ENCODE measurements around the gene PIEZO2.

The PIEZO2 gene

DNA sequence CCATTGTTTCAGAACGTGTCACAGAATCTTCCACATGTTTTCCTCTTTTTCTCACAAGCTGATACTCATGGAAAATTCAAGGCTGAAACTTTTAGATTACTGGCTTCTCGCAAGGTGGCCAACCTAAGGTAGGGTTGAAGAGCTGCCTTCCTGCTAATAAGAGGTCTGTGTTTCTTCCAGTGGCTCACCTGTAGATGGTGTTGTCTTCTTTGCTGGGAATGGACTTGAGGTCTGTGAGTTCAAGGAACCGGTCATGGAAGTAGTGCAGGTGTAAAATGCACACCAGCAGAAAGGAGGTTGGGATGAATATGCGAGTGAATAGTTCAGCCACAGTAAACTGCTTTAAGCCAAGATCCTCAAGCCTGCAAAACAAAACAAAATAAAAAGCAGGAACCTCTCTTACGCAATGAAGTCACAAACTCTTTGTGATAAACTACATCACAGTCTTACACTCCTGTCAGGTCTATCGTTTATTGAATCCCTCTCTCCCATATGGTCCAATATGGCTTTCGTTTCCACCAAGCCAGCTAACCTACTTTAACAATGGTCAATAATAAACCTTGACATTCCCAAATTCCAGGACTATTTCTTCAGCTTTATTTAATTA is 364.7 kb downstream of the PIEZO2 start:
- no peaks in the 10 kb centered on the region for H3K27me3 ChIP-seq (ENCODE audit: control insufficient read depth, insufficient read depth, low read length)
- no peak overlapping the region for H3K27ac ChIP-seq (ENCODE audit: low read depth, low read length)
- H3K4me1 ChIP-seq (ENCODE audit: control insufficient read depth, insufficient read depth, low read length): no peaks in the 10 kb centered on the region
- no peaks in the 10 kb centered on the region for H3K36me3 ChIP-seq (ENCODE audit: control insufficient read depth, insufficient read depth, low read length)
- no peak overlapping the region for H3K4me3 ChIP-seq (ENCODE audit: low read length)
- H3K9ac ChIP-seq (ENCODE audit: low read length): no peak overlapping the region

DNA sequence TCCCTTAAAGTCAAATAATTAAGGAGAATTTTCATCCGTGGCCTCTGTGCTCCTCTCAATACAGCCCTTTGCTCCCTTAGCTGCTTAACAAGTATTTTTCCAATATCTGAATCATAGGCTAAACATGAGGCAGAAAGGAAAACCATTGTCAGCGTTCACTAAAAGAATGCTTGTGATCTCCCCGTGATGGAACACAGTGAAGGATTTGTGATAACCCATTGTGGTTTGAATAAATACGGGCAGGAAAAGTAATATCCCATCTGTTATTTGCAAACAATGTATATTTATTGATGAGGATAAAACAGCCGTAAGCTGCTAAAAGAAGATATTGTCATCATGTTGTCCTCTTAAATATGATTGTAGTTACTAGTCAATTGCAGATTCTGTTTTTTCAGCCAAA is 365.4 kb downstream of the PIEZO2 start:
- H3K9ac ChIP-seq (ENCODE audit: low read length): no peak overlapping the region
- no peaks in the 10 kb centered on the region for H3K4me1 ChIP-seq (ENCODE audit: control insufficient read depth, insufficient read depth, low read length)
- no peaks in the 10 kb centered on the region for H3K27me3 ChIP-seq (ENCODE audit: control insufficient read depth, insufficient read depth, low read length)
- H3K4me3 ChIP-seq (ENCODE audit: low read length): no peak overlapping the region
- no peaks in the 10 kb centered on the region for H3K36me3 ChIP-seq (ENCODE audit: control insufficient read depth, insufficient read depth, low read length)
- no peak overlapping the region for H3K27ac ChIP-seq (ENCODE audit: low read depth, low read length)

DNA sequence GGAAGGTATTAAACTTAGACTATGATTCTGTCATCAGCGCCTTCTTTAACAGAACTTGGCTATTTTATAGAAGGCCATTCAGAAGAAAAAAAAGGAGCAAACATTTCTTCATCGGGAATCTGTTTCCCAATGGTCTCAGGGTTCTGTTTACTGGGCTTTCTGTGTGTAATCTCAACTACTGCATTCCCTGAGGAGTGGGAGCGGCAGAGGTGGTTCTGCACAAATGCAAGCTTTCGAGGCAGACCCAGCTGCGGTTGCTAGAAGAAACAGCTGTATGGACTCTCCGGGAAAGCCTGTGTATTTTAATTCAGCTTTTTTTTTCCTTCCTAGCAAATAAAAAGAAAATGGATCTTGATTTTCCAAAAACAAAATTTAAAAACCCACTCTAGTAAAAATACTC is 372.9 kb downstream of the PIEZO2 start:
- Histone ChIP-seq H3K27me3 (ENCODE audit: control insufficient read depth, insufficient read depth, low read length) (no peaks in the 10 kb centered on the region), H3K4me1 (ENCODE audit: control insufficient read depth, insufficient read depth, low read length) (no peaks in the 10 kb centered on the region), H3K9ac (ENCODE audit: low read length) (no peak overlapping the region), H3K4me3 (ENCODE audit: low read length) (no peak overlapping the region), H3K36me3 (ENCODE audit: control insufficient read depth, insufficient read depth, low read length) (no peaks in the 10 kb centered on the region), H3K27ac (ENCODE audit: low read depth, low read length) (no peak overlapping the region)

DNA sequence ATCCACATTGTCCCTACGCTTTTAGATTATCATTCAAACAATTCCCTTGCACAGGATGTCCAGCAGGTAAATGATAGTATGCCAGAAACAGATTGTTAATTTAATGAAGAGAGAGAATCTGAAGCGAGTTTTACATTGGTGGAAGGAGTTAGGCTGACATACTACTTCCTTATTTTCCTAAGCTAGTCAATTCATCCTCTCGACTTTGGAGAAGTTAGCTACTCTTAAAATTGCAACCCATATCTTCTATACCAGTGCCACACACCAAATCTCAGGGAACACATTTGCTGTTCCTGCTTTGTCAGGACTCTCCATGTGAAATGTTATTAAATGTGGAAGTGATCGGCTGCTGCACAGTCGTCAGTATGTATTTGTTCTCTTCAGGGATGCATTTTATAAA is 374.3 kb downstream of the PIEZO2 start:
- no peak overlapping the region for H3K4me3 ChIP-seq (ENCODE audit: low read length)

DNA sequence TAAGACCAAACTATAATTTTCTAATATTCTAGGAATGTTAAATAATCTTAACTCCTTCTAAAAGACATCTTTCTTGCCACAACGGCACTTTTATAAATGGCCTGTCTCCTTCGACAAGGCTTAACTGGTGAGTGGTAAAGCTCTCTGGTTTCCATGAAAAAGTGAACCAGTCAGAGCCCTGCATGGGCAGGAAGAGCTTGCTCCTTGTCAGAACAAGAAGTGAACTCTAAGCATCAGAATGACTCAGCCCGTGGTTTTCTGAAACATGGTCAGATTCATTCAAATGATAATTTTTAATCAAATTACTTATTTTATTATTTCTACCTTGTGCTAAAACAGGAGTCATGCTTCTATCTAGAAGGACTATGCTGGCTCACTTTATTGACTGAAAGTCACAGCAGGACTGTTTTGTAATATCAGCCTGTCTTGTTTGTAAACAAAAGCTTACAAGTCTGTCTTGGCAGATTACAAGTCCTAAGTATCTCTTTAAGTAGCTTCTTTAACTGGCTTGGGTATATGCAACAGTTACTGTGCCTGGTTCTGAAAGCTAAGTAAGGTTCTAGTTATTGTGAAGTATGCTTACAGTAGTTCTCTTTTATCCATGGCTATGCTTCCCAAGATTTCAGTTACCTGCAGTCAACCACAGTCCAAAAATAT is 378.2 kb downstream of the PIEZO2 start:
- Histone ChIP-seq H3K4me3 (ENCODE audit: low read length) (no peak overlapping the region), H3K9ac (ENCODE audit: low read length) (no peak overlapping the region), H3K27ac (ENCODE audit: low read depth, low read length) (no peak overlapping the region), H3K36me3 (ENCODE audit: control insufficient read depth, insufficient read depth, low read length) (no peaks in the 10 kb centered on the region), H3K4me1 (ENCODE audit: control insufficient read depth, insufficient read depth, low read length) (no peaks in the 10 kb centered on the region), H3K27me3 (ENCODE audit: control insufficient read depth, insufficient read depth, low read length) (no peaks in the 10 kb centered on the region)

More for the DNA sequence above, 374.3 kb downstream of the PIEZO2 start:
- H3K4me1 ChIP-seq (ENCODE audit: control insufficient read depth, insufficient read depth, low read length): no peaks in the 10 kb centered on the region
- H3K36me3 ChIP-seq (ENCODE audit: control insufficient read depth, insufficient read depth, low read length): no peaks in the 10 kb centered on the region
- no peak overlapping the region for H3K27ac ChIP-seq (ENCODE audit: low read depth, low read length)
- no peak overlapping the region for H3K9ac ChIP-seq (ENCODE audit: low read length)
- no peaks in the 10 kb centered on the region for H3K27me3 ChIP-seq (ENCODE audit: control insufficient read depth, insufficient read depth, low read length)

DNA sequence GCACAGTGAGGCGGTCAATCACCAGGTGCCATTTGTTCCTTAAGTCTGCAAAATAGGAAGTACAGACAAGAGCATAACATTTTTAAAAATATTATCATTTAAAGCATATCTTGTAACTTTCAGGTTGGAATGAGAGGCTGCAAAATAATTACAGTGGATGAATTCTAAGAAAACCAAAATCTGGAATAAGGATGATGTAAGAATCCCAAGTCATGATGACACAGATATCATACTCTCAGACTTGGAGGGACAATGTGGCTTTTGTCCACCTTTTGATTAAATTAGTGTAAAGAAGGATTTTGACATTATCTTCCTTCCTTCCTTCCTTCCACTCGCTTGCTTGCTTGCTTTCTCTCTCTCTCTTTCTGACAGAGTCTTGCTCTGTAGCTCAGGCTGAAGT is 379.1 kb downstream of the PIEZO2 start:
- Histone ChIP-seq H3K4me3 (ENCODE audit: low read length) (no peak overlapping the region), H3K27ac (ENCODE audit: low read depth, low read length) (no peak overlapping the region), H3K9ac (ENCODE audit: low read length) (no peak overlapping the region), H3K36me3 (ENCODE audit: control insufficient read depth, insufficient read depth, low read length) (no peaks in the 10 kb centered on the region), H3K27me3 (ENCODE audit: control insufficient read depth, insufficient read depth, low read length) (no peaks in the 10 kb centered on the region), H3K4me1 (ENCODE audit: control insufficient read depth, insufficient read depth, low read length) (no peaks in the 10 kb centered on the region)

DNA sequence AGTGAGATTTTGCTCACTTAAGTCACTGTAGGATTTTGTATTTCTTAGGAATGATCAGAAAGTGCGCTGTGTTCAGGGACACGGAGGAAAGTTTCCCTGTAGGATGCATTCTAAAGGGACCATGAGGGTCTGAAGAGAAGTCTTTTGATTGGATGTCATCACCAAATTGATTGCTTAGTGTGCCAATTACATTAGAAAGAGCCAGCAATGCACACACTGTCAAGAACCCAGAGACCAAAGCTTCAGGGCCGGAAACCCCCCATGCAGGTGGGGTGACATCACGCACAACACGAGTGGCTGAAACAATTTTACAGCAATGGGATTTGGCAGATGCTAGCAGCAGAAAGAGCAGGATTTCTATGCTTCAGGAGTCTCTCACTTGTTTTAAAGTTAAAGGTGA is 381.1 kb downstream of the PIEZO2 start:
- Histone ChIP-seq H3K27me3 (ENCODE audit: control insufficient read depth, insufficient read depth, low read length) (no peaks in the 10 kb centered on the region), H3K36me3 (ENCODE audit: control insufficient read depth, insufficient read depth, low read length) (no peaks in the 10 kb centered on the region), H3K4me3 (ENCODE audit: low read length) (no peak overlapping the region), H3K27ac (ENCODE audit: low read depth, low read length) (no peak overlapping the region), H3K4me1 (ENCODE audit: control insufficient read depth, insufficient read depth, low read length) (no peaks in the 10 kb centered on the region), H3K9ac (ENCODE audit: low read length) (no peak overlapping the region)

DNA sequence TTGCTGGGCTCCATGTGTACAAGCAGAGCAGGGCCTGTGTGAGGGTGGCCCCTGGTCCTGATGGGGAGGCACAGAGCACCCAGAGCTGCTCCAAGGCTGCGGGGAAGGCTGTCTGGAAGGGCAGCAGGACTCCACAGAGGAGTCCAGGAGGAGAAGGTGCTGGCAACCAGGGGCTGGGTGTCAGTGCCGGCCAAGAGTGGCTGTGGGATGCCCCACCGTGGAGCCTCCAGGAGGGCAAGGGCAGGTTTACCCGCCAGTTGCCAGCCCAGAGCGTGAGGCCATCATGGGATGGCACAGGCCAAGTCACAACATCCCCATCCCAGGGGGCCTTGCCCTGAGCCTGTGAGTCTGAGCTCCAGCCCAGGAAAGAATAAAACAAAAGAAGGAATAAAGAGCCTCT is 381.7 kb downstream of the PIEZO2 start:
- no peaks in the 10 kb centered on the region for H3K27me3 ChIP-seq (ENCODE audit: control insufficient read depth, insufficient read depth, low read length)

DNA sequence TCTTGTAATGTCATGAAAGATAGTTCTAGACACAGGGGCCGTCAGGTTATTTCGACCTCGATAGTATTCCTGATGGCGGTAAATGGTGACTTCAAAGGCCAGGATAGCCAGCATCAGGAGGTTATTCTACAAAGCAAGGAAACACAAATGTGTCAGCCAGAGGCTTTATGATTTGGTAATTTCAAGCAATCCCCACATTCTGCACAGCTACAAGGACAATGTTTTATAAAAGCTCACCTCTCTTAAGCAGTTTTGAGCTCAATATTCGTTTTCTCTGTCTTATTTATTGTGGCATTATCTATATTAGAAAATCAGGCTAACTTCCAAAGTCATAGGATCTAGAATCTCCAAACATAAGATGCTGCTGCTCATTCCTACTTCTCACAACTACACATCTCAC is 388.4 kb downstream of the PIEZO2 start:
- Histone ChIP-seq H3K9ac (ENCODE audit: low read length) (no peak overlapping the region), H3K36me3 (ENCODE audit: control insufficient read depth, insufficient read depth, low read length) (no peaks in the 10 kb centered on the region), H3K4me1 (ENCODE audit: control insufficient read depth, insufficient read depth, low read length) (no peaks in the 10 kb centered on the region), H3K27ac (ENCODE audit: low read depth, low read length) (no peak overlapping the region), H3K4me3 (ENCODE audit: low read length) (no peak overlapping the region), H3K27me3 (ENCODE audit: control insufficient read depth, insufficient read depth, low read length) (no peaks in the 10 kb centered on the region)

More for the DNA sequence above, 381.7 kb downstream of the PIEZO2 start:
- Histone ChIP-seq H3K27ac (ENCODE audit: low read depth, low read length) (no peak overlapping the region), H3K4me3 (ENCODE audit: low read length) (no peak overlapping the region), H3K9ac (ENCODE audit: low read length) (no peak overlapping the region), H3K4me1 (ENCODE audit: control insufficient read depth, insufficient read depth, low read length) (no peaks in the 10 kb centered on the region), H3K36me3 (ENCODE audit: control insufficient read depth, insufficient read depth, low read length) (no peaks in the 10 kb centered on the region)

DNA sequence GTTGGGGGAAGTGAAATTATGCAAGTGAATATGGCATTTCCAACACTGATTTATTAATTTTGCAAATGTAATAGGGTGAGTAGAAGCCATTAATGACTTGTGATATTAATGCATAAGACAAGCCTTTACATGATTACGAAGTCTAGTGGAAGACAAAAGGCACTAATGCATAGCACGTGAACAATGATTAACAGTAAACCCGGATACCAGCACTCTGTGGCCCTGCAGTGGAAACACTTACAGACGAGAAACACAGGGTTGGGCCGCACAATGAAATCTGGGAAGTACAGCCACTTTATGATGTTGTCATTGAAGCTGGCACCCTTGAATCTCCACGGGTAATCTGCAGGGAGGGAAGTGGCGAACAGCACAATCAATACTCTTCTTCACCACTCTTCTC is 390.1 kb downstream of the PIEZO2 start:
- Histone ChIP-seq H3K4me3 (ENCODE audit: low read length) (no peak overlapping the region), H3K9ac (ENCODE audit: low read length) (no peak overlapping the region), H3K4me1 (ENCODE audit: control insufficient read depth, insufficient read depth, low read length) (no peaks in the 10 kb centered on the region), H3K27me3 (ENCODE audit: control insufficient read depth, insufficient read depth, low read length) (no peaks in the 10 kb centered on the region), H3K36me3 (ENCODE audit: control insufficient read depth, insufficient read depth, low read length) (no peaks in the 10 kb centered on the region), H3K27ac (ENCODE audit: low read depth, low read length) (no peak overlapping the region)

DNA sequence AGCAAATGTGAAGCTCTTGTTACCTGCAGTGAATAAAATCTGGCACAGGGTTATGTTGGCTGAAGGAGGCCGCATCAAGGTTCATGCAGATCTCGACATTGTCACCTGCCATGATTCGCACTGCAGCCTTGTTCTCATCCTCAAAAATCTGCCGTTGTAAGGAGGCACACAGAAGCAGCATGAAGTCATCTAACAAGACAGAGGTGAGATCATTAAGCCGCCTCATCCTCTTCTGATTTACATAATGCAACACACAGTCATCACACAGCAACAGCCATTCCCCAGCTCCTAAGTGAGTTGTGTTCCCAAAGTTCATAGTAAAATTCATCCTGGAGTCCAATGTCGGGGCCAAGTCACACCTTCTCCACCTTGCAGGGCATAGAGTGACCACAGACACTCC is 391.4 kb downstream of the PIEZO2 start:
- no peak overlapping the region for H3K27ac ChIP-seq (ENCODE audit: low read depth, low read length)
- H3K27me3 ChIP-seq (ENCODE audit: control insufficient read depth, insufficient read depth, low read length): no peaks in the 10 kb centered on the region
- no peaks in the 10 kb centered on the region for H3K4me1 ChIP-seq (ENCODE audit: control insufficient read depth, insufficient read depth, low read length)
- H3K9ac ChIP-seq (ENCODE audit: low read length): no peak overlapping the region
- no peak overlapping the region for H3K4me3 ChIP-seq (ENCODE audit: low read length)
- no peaks in the 10 kb centered on the region for H3K36me3 ChIP-seq (ENCODE audit: control insufficient read depth, insufficient read depth, low read length)

DNA sequence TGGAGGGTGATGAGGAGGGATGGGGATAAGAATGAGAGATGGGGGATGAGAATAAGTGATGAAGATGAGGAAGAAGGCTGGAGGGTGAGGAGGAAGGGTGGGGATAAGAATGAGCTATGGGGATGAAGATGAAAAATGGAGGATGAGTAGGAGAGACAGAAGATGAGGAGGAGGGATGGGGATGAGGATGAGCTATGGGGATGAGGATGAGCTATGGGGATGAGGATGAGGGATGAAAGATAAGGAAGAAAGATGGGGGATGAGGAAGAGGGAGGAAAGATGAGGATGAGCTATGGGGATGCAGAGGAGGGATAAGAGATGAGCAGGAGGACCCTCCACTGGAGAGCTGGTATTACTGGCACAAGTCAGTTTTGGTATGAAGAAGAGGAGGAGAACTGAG is 392.0 kb downstream of the PIEZO2 start:
- no peaks in the 10 kb centered on the region for H3K4me1 ChIP-seq (ENCODE audit: control insufficient read depth, insufficient read depth, low read length)
- H3K36me3 ChIP-seq (ENCODE audit: control insufficient read depth, insufficient read depth, low read length): no peaks in the 10 kb centered on the region
- no peak overlapping the region for H3K4me3 ChIP-seq (ENCODE audit: low read length)
- no peak overlapping the region for H3K9ac ChIP-seq (ENCODE audit: low read length)
- H3K27me3 ChIP-seq (ENCODE audit: control insufficient read depth, insufficient read depth, low read length): no peaks in the 10 kb centered on the region
- no peak overlapping the region for H3K27ac ChIP-seq (ENCODE audit: low read depth, low read length)

DNA sequence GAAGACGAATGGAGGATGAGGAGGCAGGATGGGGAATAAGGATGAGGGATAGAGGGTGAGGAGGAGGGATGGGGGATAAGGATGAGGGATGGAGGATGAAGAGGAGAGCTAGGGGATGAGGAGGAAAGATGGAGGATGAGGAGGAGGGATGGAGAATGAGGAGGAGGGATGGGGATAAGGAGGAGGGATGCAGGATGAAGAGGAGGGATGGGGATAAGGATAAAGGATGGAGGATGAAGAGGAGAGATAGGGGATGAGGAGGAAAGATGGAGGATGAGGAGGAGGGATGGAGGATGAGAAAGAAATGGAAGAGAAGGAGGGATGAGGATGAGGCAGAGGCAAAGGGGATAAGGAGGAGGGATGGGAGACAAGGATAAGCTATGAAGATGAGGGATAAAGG is 393.5 kb downstream of the PIEZO2 start:
- H3K9ac ChIP-seq (ENCODE audit: low read length): no peak overlapping the region
- H3K4me1 ChIP-seq (ENCODE audit: control insufficient read depth, insufficient read depth, low read length): no peaks in the 10 kb centered on the region
- no peaks in the 10 kb centered on the region for H3K27me3 ChIP-seq (ENCODE audit: control insufficient read depth, insufficient read depth, low read length)
- no peaks in the 10 kb centered on the region for H3K36me3 ChIP-seq (ENCODE audit: control insufficient read depth, insufficient read depth, low read length)
- no peak overlapping the region for H3K27ac ChIP-seq (ENCODE audit: low read depth, low read length)
- H3K4me3 ChIP-seq (ENCODE audit: low read length): no peak overlapping the region

All from rectal smooth muscle tissue (tissue), 1 donor.